GM12874 (cell line): Measurements from ENCODE around the gene ARHGDIG.

ENCODE experiments used
- TF ChIP-seq, protein P1 (sequence below): IDR thresholded peaks from 2 replicates; pipeline ENCODE4 v1.5.1; 2011; ENCODE audit warnings: low read depth, mild to moderate bottlenecking, control low read depth, low read length, moderate library complexity; ENCODE audit not compliant: insufficient read depth

Gene ARHGDIG

DNA sequence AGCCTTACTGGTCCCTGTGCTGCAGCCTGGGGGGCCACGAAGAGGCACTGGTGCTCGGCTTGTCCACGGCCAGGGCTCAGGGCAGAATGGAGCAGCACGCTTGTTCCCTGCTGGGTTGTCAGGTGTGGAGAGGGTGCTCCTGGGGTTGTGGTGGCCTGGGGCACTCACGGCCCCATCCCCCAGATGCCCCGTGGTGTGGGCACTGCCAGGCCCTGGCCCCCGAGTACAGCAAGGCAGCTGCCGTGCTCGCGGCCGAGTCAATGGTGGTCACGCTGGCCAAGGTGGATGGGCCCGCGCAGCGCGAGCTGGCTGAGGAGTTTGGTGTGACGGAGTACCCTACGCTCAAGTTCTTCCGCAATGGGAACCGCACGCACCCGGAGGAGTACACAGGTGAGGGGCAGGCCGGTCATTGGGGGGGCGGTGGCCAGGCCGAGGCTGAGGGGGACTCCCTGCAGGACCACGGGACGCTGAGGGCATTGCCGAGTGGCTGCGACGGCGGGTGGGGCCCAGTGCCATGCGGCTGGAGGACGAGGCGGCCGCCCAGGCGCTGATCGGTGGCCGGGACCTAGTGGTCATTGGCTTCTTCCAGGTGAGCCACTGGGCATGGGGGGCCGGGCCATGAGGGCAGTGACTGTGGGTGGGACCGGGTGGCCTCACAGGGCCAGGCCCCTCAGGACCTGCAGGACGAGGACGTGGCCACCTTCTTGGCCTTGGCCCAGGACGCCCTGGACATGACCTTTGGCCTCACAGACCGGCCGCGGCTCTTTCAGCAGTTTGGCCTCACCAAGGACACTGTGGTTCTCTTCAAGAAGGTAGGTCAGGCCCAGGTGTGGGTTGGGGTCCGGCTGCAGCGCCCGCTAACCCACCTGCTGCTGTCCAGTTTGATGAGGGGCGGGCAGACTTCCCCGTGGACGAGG lies 4.1 kb downstream of the ARHGDIG start:
- TF ChIP-seq, protein P1, sequence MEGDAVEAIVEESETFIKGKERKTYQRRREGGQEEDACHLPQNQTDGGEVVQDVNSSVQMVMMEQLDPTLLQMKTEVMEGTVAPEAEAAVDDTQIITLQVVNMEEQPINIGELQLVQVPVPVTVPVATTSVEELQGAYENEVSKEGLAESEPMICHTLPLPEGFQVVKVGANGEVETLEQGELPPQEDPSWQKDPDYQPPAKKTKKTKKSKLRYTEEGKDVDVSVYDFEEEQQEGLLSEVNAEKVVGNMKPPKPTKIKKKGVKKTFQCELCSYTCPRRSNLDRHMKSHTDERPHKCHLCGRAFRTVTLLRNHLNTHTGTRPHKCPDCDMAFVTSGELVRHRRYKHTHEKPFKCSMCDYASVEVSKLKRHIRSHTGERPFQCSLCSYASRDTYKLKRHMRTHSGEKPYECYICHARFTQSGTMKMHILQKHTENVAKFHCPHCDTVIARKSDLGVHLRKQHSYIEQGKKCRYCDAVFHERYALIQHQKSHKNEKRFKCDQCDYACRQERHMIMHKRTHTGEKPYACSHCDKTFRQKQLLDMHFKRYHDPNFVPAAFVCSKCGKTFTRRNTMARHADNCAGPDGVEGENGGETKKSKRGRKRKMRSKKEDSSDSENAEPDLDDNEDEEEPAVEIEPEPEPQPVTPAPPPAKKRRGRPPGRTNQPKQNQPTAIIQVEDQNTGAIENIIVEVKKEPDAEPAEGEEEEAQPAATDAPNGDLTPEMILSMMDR, result no peak

DNA sequence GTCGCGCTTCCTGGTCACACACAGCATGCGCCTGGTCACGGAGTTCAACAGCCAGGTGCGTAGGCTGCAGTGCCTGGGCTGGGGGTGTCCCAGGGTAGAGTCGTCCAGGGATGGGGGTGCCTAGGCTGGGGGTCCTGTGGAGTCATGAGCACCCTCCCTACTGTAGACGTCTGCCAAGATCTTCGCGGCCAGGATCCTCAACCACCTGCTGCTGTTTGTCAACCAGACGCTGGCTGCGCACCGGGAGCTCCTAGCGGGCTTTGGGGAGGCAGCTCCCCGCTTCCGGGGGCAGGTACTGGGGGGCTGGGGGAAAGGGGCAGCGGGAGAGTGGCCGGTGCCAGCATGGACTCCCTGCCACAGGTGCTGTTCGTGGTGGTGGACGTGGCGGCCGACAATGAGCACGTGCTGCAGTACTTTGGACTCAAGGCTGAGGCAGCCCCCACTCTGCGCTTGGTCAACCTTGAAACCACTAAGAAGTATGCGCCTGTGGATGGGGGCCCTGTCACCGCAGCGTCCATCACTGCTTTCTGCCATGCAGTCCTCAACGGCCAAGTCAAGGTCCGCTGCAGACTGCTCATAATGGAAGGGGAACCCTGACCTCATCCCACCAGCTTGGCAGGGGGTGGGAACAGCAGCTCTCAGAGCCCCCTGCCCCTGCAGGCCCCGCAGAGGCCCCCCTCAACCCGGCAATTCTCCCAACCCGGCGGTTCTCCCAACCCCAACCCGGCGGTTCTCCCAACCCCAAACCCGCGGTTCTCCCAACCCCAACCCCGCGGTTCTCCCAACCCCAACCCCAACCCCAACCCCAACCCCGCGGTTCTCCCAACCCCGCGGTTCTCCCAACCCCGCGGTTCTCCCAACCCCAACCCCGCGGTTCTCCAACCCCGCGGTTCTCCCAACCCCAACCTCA lies 5.0 kb downstream of the ARHGDIG start:
- TF ChIP-seq, protein P1, result no peak

DNA sequence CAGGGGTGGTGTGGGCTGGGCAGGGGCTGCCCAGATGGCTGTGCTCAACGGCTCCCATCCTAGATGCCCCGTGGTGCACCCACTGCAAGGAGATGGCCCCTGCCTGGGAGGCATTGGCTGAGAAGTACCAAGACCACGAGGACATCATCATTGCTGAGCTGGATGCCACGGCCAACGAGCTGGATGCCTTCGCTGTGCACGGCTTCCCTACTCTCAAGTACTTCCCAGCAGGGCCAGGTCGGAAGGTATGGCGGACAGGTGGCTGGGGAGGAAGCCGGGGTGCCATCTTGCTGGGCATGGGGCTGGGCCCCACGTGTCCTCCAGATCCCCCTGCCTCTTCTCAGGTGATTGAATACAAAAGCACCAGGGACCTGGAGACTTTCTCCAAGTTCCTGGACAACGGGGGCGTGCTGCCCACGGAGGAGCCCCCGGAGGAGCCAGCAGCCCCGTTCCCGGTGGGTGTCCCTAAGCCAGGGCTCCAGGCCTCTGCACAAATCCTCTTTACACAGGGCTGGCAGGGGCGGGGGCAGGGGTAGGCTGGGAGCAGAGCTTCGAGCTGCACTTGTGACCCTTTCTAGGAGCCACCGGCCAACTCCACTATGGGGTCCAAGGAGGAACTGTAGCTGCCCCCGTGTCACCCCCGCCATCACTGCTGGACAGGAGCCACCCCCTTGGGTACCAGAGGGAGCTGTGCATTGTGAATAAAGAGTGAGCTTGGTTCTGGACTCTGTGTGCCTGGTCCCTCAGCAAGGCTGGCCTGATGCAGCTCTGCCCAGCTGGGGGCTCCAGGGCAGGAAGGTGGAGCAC lies 6.3 kb downstream of the ARHGDIG start:
- TF ChIP-seq, protein P1, result no peak

DNA sequence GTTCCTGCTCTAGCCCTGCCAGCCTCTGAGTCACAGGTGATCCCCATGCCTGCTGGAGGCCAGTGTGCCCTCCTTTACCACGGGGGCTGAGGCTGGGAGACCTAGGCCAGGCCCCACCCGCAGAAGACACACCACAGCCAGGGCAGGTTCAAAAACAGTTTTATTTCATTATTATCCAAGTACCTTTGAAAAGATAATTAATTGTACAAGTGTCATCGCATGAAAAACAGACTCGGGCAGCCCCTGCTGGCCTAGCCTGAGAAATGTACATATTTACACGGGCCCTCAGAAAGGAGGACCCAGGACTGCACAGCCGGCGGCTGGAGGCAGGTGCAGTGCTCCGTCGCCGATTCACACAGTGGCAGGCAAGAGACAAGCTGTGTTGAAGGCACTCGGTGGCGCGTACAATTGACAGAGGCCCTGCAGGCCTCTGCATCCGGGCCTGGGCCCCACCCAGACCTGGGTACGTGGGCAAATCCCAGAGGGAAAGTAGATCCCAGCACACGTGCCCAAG lies 7.0 kb downstream of the ARHGDIG start:
- TF ChIP-seq, protein P1, result no peak

DNA sequence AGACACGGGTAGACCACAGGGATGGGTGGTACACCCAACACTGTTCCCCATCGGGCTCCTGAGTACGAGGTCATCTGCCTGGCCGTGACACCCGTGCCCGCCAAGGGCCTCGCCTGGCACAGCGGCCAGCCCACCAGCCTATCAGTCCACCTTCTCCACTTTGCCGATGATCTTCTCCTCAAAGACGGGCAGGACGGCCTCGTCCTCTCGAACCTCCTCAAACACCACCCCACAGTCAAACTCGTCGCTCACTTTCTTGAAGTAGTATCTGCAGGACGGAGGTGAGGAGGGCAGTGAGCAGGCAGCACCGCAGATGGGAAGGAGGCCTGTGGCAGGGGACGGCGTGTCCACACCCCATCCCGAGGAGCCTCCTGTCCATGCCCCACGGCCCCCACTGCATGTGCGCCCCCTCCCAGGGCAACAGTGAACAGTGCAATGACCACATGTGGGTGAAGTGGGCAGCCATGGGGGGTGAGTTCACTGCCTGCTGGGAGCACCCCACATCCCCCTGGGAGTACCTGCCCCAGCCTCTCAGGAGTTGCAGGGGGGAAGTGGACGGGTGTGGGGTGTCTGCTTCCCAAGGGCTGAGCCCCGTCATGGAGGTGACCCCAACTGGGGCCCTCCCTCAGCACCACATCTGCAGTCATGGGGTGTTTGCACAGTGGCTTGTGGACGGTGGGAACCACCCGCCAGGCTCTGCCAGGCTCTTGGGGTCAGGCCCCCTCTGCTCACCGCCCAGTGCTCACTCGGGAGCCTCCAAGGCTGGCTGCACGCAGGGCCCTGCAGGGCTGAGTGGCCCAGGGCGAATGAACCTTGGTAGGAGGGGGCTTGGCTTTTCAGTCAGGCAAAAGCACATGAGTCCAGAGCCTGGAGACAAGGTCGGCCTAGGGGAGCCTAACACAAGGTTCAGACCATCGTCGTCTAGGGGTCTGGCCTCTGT lies 7.9 kb downstream of the ARHGDIG start:
- TF ChIP-seq, protein P1, result no peak

DNA sequence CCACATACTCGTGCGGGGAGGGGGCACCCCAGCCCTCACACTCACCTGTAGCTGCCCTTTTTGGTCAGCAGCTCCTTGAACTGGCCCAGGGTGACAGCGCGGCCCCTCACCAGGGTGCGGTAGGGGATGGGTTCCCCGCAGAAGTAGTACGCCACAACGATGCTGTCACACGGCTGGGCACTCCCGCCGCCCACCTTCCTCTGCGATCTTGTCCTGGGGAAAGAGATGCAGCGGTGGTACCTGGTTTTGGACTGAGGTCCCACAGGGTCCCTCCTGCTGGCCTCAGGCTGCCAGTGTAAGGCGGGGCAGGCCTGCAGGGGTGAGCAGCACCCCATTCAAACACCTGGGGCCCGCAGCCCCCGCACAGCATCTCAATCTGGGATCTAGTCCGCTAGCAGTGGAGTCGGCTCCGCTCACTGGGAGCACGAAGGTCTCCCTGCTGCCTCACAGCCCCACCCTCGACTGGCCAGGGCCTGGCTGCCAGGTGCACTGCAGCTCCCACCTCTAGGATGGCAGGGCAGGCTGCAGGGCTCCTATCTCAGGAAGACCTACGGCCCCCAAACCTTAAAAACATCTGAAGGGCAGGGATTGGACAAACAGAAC lies 9.1 kb downstream of the ARHGDIG start:
- TF ChIP-seq, protein P1, result no peak
